Cerebellar cortex (tissue), 1 donor: ENCODE measurements around the gene LGALS3BP.

ENCODE experiments used
- DNase-seq: peaks from one replicate; pipeline ENCODE4 v3.0.0-alpha.2; 2015; ENCODE audit warnings: low spot score

The LGALS3BP gene

DNA sequence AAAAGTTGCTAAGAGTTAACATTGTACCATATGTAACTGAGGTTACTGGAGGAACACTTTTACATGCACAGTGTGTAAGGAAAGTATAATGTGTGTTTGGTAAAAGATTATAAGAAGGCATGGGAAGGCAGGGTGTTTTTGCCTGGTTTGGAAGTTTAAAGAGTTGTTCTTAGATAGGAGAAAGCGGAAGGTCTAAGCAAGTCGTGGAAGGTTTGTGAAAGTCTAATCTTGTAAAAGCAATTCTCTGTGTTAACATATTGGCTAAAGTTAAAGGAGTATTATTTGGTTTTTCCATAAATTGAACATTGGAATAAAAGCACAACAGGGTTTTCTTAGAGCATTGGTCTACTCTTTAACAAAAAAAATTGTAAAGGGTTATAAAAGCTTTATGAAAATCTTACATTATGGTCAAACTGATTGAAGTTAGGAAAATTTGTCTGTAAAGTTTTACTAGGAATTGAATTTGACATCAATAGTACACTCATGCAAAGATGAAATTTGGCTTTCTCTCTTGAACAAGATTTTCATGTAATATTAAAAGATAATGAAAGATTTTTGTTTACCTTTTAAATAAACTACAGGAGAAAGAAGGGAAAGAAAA is 34.5 kb upstream of the LGALS3BP start:
- no peak for DNase-seq

DNA sequence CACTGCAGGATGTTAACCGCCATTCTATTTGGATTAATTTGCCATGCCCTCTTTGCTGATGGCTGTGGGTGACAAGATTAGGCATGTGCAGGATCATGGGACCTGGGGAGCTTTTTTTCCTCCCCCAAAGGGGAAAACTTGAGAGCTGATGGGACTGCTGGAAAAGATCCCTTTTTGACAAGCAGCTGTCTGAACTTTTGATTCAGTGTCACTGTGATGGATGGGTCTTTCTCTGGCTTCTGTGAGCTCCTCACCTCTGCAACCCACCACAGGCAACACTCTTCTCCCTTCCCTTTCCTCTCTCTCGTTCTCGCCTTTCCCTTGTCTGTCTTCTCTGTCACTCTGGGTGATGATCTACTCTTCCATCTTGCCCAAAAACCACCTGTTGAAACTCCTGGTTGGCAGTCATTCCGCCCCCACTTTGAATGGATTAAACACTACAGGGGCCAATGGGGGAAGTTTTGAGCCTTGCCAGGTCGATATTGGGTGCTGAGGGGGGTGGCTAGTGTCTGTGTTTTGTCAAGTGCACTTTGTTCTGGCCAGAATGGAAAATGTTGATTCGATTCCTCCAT is 32.9 kb upstream of the LGALS3BP start:
- DNase-seq, result no peak

DNA sequence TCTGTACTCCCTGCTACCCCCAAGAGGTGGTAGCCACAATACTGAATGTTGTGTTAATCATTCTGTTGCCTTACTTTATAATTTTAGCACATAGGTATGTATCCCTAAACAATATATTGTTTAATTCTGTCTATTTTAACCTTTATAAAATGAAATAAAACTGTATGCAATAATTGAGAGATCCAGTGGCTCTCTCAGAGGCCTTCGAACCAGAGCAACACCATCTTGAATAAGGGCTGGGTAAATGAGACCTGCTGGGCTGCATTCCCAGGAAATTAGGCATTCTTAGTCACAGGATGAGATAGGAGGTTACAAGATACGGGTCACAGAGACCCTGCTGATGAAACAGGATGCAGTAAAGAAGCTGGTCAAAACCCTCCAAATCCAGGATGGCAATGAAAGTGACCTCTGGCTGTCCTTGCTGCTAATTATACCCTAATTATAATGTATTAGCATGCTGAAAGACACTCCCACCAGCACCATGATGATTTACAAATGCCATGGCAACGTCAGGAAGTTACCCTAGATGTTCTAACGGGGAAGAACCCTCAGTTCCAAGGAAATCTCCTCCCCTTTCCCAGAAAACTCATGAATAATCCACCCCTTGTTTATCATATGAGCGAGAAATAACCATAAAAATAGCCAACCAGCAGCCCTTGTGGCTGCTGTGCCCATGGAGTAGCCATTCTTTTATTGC is 31.9 kb upstream of the LGALS3BP start:
- DNase-seq, result no peak

DNA sequence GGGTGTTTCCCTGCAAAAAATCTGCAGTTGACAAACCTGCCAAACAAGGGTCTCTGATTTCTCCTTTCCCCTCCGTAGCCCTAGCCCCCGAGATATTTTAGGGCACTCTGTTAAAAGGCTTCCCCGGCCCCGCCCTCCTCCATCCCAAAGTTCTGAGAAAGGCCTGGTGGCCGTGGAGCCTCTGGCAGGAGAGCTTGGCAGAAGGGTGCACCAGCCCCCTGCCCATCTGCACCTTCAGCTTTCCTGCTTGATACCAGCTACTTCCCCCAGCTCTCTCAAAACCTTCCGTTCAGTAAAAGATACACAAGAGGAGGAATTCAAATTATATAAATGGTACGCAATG is 30.6 kb upstream of the LGALS3BP start:
- DNase-seq, result no peak

DNA sequence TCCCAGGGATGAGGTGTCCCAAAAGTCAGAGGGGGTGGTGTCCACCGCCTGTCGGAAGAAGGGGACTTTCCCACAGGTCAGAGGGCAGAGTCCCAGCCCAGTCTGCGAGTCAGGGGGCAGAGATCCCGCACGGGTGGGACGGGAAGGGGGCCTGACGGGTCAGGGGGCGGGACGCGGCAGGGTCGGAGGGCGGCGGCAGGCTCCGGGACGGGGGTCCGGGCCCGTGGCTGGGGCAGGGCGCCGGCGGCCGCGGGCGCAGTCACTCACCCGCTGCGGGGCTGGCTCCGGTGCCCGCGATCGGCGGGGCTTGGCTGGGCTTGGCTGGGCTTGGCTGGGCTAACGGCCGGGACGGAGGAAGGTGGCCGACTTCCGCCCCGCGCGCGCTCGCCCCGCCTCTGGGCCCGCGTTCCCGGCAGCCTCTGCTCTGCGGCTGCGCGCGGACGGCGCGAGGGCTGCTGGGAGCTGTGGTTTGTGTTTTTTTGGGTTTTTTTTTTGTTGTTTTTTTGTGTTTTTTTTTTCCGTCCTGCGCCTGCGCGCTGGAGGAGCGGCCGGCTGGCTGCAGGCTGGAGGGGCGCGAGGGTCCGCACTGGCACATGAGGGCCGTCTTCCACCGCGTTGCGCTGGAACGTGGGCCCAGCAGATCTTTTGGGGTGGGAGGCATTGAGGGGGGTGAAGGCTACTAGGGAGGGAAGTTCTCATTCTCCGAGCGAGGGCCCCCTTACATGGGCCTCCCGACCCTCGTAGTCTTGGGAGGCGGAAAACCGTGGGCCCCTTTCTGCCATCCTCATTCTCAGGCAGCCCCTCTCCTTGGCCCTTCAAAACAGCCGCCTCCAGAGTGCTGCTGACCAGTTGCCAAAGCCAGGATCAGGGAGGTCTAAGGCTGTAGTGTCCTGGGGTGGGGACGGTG is 29.9 kb upstream of the LGALS3BP start, which contains the start of gene CANT1:
TSS of gene CANT1 (minus strand) at position 368 of the 907 bp plus-strand sequence. CDS start 12,142 bp downstream, outside the sequence.
- DNase-seq, result peak; percentile 80

DNA sequence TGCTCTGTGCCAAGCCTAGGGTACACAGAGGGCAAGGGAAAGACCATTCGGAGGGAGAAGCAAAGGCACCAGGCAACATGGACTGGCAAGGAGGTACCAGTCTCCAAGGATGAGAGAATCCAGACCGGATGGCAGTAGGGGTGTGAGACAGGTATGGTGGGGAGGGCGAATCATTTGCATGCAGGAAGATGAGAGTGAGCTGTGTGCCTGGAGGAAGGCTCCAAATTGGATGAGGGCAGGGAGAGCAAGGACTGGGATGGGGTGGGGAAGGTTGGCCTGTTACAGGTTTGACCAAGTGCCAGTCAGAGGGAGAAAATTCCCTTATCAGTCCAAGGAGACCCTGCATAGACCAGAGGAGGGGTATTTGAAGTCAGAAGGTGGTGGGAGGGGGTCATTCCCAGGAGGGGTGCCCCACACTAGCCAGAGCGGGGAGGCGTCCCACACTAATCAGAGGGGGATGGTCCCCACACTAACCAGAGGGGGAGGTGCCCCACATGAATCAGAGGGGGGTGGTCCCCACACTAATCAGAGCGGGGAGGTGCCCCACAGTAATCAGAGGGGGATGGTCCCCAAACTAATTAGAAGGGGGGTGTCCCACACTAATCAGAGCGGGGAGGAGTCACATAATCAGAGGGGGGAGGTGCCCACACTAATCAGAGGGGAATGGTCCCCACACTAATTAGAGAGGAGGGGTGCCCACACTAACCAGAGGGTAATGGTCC is 29.1 kb upstream of the LGALS3BP start:
- no peak for DNase-seq

DNA sequence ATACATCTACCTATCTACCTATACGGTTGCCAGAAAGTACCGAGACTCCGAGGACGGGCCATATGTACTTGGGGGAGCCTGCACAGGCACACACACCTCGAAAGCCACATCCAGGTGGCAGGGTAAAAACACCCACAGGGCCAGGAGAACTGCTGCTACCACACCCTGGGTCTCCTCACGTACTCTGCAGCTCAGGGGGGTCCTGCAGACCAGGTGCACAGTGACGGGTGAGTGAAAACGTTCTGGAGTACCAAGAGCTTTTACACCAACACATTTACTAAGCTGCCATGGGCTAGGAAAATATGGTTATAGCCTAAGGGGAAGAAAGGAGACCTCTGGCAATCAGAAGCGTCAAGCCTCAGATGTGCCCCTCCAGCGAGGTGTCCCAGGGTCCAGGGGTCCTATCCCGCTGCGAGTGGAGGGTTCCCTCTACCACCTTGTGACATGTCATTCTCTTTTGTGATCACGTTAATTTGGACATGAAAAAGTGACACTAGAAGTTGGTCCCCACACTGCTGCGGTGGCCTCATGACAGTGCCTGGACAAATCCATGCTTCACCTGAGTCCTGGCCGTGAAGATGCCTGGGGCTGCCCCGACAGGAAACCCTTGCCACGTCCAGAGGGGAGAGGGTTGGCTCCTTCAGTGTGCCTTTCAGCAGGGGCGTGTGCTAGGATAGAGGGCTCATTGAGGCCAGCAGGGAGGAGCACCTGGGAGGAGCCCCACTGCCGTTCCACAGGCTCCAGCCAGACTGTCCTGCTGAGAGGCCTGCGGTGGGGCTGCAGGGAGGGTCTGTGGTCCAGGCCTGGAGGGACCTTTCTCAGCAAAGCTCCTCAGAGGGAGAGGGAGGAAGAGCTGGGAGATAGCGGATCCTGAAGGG is 28.0 kb upstream of the LGALS3BP start:
- no peak for DNase-seq

DNA sequence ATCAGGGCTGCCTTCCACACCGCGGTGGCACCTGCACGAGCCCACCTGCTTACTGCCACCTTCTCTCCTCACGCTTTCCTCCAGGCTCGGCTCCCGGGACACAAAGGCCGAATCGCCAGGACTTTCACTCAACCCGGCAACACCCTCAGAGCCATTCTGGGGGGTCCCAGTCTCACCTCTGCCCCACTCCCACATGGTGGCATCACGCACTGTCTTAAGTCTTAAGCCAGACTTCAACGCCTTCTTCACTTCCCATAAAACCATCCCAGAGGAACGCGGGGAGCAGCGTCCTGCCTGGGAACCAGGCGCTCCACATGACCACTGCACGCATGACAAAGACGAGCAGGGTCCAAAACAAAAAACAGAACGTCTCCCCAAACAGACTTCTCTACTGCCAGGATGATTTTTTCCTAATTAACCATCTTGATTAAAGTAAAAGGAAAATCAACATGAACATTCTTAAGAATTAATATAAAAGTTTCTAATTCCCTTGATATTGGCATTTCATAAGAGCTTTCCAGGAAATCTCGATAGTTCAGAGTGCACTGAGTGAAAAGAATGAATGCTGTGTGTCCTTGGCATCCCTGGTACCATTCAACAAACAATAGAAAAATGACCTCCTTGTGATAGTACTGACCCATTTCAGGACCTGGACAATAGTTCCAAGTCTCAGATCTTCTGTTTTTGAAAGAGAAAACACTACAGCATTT is 27.2 kb upstream of the LGALS3BP start:
- DNase-seq, result no peak

DNA sequence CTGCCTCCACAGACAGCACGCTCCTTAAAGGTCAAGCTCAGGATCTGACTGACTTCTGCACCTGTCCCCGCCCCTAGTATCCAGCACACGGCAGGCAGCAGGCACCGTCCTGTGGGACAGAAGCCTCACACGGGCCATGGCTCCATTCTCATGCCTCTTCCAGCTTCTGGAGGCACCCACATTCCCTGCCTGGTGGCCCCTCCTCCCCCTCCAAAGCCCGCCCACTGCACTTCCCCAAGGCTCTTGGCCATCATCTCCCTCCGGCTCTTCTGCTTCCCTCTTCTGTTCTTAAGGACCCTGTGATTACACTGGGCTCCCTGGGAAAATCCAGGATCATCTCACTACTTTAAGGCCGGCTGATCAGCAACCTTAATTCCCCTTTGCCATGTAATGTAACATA is 26.3 kb upstream of the LGALS3BP start:
- no peak for DNase-seq

DNA sequence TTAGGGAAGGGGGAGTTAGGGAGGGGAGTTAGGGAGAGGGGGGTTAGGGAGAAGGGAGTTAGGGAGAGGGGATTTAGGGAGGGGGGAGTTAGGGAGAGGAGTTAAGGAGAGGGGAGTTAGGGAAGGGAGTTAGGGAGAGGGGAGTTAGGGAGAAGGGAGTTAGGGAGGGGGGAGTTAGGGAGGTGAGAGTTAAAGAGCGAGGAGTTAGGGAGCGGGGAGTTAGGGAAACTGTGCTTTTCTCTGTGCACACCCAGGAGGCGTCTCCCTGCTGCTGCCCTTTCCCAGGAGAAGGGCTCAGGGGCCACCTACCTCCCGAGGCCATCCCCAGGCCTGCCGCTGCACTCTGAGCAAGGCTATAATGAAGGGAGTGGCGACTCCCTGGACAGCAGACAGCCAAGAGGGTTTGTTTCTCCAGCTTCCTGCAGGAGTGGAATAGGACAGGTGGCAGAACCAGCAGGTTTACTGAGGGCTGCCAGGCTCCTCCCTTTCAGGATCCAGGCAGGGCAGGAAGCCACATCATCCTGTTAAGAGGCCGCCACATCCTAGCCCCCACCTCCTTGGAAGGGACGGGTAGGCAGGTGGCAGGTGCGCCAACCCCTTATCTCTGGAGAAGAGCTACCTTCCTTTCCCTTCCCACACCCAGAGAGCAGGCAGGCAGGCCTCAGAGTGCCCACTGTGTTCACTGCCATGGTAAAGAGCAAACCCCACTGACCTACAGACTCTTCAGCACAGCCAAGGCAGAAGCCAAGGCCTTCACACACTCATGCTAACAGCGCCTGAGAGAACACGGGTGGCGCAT is 25.5 kb upstream of the LGALS3BP start:
- peak; percentile 94 for DNase-seq

DNA sequence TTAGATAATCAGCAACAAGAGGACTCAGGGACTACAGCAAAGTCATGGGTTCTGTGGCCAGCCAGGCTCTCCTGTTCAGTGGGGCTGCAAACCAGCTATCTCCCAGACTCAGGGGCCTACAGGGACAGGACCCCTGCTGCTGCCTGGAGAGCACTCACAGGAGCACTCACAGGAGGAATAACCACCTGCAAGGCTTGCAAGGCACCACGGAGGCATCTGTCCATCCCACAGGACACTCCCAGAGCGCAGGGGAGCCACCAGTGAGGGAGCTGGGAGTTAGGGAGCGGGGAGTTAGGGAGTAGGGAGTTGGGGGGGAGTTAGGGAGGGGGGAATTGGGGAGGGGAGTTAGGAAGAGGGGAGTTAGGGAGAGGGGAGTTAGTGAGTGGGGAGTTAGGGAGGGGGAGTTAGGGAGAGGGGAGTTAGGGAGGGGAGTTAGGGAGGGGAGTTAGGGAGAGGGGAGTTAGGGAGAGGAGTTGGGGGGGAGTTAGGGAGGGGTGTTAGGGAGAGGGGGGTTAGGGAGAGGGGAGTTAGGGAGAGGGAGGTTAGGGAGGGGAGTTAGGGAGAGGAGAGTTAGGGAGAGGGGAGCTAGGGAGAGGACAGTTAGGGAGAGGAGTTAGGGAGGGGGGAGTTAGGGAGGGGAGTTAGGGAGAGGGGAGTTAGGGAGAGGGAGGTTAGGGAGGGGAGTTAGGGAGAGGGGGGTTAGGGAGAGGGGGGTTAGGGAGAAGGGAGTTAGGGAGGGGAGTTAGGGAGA is 24.1 kb upstream of the LGALS3BP start:
- no peak for DNase-seq

DNA sequence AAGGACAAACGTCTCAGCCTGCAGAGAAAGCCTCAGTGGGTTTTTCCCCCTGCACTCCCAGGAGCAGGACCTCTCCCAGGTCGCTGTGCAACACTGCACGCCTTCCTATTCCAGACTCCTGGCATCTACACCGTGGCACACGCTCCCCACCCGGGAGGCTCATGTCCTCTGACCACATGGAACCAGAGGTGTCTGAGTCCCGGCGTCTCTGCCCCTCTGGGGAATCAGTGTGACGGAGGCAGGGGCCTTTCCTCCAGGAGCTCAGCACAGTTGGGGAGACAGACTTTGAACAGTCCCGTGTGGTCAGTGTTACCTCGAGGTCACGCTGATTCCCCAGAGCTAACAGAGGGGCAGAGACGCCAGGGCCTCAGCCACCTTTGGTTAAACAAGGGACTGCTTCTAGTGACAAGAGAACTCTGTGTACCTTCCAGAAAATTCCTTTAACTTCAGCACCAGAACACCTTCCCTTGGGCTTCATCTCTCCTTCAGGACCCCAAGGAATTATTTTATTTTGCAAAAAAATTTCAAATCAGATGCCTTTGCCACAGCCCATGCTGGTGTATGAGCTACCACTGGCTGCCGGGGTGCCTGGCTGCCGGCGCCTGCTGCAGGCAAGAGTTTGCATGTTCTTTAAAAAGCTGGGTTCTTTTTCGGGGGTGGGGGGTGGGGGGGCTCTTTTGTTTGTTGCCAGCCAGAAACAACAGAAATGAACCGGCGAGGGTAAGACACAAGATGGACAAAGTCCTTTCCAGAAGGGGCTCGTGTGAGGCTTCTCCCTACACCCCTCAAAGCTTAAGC is 23.3 kb upstream of the LGALS3BP start:
- no peak for DNase-seq

DNA sequence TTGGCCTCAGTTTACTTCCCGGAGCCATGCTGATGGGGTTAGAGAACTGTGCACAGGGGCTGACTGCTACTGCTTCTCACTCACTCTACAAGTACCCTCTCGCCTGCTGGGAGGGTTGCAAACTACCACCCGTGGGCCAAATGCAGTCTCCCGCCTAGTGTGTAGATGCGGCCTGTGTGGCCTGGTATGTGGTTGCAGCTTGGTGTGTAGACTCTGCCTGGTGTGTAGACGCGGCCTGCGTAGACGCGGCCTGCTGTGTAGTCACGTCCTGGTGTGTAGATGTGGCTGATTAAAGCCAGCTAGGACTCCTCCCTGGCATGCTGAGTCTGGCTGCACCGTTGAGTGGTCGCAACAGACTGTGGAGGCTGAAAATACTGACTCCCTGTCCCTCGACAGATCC is 22.6 kb upstream of the LGALS3BP start:
- no peak for DNase-seq

DNA sequence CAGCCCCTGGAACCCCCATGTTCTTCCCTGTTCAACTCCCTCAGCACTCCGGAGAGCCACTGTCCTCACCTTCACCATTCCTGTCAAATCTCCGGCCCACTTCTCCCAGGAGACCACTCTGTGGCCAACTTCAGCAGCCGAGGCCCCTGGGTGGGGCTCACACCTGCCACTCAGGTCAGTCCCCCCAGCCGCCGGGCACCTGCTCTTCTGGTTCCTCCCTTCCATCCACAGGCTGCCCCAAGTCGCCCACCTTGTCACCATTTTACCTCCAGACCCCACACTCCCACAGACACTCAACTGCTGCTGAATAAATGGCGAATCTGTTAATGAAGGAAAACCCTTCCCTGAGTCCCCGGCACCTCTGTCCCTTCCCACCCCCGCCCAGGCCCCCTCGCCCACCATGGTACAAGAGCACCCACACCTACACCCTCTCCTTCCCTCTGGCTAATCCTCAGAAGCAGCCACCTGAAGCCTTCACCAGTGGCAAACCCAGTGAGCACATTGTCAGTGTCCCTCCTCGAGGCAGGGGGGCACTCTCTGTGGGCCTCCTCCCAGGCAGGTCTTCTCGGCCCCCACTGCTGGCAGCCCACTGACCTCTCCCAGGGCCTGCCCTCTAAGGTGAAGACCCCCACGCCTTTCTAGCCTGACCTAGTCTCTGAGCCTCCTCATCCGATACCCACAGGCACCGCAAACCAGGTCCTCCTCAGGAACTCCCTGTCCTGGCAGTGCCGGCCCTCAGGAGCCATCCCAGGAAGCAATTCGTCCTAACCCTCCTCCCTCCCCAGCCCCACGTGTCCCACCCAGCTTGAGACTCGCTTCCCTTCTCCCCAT is 21.7 kb upstream of the LGALS3BP start:
- DNase-seq, result no peak

DNA sequence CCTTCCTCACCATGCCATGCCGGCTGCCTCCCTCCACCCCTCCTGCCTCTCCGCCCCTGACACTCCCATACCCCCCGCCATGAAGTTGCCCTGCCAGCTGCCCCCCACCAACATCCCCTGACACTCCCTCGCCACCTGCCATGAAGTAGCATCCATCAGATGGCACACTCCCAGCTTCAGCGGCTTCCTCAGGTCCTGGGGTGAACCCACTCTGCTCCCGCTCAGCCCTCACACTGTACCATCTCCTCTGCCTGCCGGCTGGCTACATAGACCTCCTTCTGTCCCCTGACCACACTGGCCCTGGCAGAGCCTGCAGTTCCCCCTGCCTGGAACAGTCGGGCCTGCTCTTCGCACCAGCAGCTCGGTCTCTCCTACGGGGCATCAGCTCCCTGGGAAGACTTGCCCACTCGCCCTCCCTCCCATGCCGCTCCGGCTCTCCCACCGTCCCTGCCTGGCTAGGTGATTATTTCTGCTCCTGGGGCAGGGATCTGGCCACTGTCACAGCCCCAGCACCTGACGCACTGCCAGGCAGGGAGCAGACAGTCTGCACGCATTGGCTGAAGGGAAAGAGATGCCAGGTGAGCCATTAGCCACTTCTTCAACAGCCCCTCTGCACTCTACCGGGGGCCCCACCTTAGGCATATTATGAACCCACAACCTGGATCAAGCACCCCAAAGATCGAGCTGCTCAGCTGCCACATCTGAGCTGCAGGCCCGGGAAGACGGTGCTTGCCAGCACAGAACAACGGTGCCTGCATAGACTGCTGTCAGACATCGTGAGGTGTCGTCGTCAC is 20.9 kb upstream of the LGALS3BP start:
- DNase-seq, result peak; percentile 72

DNA sequence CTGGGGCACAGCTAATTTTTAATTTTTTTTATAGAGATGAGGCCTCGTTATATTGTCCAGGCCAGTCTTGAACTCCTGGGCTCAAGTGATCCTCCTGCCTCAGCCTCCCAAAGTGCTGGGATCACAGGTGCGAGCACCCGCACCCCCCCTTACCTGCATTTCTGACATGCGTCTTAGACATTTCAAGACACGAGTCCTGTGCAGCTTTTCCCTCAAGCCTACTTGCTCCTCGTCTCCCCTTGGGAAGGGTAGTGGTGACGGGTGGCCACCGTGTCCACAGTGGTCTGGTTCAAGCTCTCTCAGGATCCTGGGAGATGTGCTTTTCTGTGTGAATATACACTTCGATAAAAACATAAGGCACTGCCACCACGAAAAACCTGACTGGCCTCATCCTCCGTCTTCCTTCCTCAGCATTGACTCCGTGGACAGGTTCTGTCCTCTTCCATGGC is 20.2 kb upstream of the LGALS3BP start:
- DNase-seq, result no peak
